Measurements from ENCODE around the gene AKR1B1.

Gene AKR1B1

GRCh38 chr7:134452419-134452838 is 6.5 kb downstream of the AKR1B1 start:
- CTCF ChIA-PET, result interaction anchor here (0.9 to 2.0 kb wide), 2 partner anchors 20 to 96 kb away, joined by 3 to 8 read pairs; partner anchors contain the start of gene AKR1B15
- POLR2A ChIA-PET, result no interaction called here
- no peaks in the 10 kb centered on the region for H3K4me1 ChIP-seq (ENCODE audit: control insufficient read depth, insufficient read depth, low read length)
- no peak overlapping the region for H3K4me3 ChIP-seq (ENCODE audit: low read depth, low read length)
- no peaks in the 10 kb centered on the region for H3K9me3 ChIP-seq (ENCODE audit: control insufficient read depth, insufficient read depth, low read depth, low read length)
- no peak overlapping the region for H3K27ac ChIP-seq (ENCODE audit: extremely low read depth, low read depth, low read length)
- no peak for TF ChIP-seq ZBTB8A (tag by site-specific recombination; IDR thresholded peaks at IDR 0.05)
- H3K36me3 ChIP-seq (ENCODE audit: control insufficient read depth in 2 of 2, insufficient read depth in 1 of 2, low read length in 2 of 2), result peaks cover 7 to 93% of the 10 kb centered on the region in 2 experiments; a peak in 2 of 3 replicates

- CTCF ChIA-PET, result no interaction called here
- Histone ChIP-seq H3K27ac (ENCODE audit: extremely low read depth, low read depth, low read length) (no peak overlapping the region), H3K4me3 (ENCODE audit: low read depth, low read length) (no peak overlapping the region), H3K36me3 (ENCODE audit: control insufficient read depth in 2 of 2, insufficient read depth in 1 of 2, low read length in 2 of 2) (peaks cover 2 to 93% of the 10 kb centered on the region in 2 experiments; a peak in 2 of 3 replicates), H3K9me3 (ENCODE audit: control insufficient read depth, insufficient read depth, low read depth, low read length) (no peaks in the 10 kb centered on the region), H3K4me1 (ENCODE audit: control insufficient read depth, insufficient read depth, low read length) (no peaks in the 10 kb centered on the region)
- POLR2A ChIA-PET, result no interaction called here
- no peak for TF ChIP-seq BCL11A (tag by site-specific recombination; IDR thresholded peaks at IDR 0.05; ENCODE audit: low read depth)
- TF ChIP-seq ZNF24 (tag by site-specific recombination; IDR thresholded peaks at IDR 0.05), result no peak
These were observed 7.2 kb downstream of the AKR1B1 start for GRCh38 chr7:134451656-134452055.

- Histone ChIP-seq H3K4me1 (ENCODE audit: control insufficient read depth, insufficient read depth, low read length) (no peaks in the 10 kb centered on the region), H3K36me3 (ENCODE audit: control insufficient read depth in 2 of 2, insufficient read depth in 1 of 2, low read length in 2 of 2) (peaks cover 0 to 94% of the 10 kb centered on the region in 2 experiments; a peak in 2 of 3 replicates)
- TF ChIP-seq ZBTB1 (tag by site-specific recombination; IDR thresholded peaks at IDR 0.05) (no peak), ZNF362 (tag by site-specific recombination; IDR thresholded peaks at IDR 0.05) (no peak), ZBTB6 (tag by site-specific recombination; IDR thresholded peaks at IDR 0.05) (no peak), ZNF768 (tag by site-specific recombination; IDR thresholded peaks at IDR 0.05) (no peak), ZBTB49 (tag by site-specific recombination; IDR thresholded peaks at IDR 0.05; ENCODE audit: low read depth) (no peak), ZNF280D (tag by site-specific recombination; IDR thresholded peaks at IDR 0.05) (no peak), ZNF350 (tag by site-specific recombination; IDR thresholded peaks at IDR 0.05) (no peak), ZNF580 (tag by site-specific recombination; IDR thresholded peaks at IDR 0.05) (no peak), ZSCAN30 (tag by site-specific recombination; IDR thresholded peaks at IDR 0.05) (no peak), BCL11B (tag by site-specific recombination; IDR thresholded peaks at IDR 0.05; ENCODE audit: low read depth) (no peak), ZNF366 (tag by site-specific recombination; conservative IDR thresholded peaks at IDR 0.05) (no peak)
These were observed 8.5 kb downstream of the AKR1B1 start for GRCh38 chr7:134450294-134451000.

More at GRCh38 chr7:134450294-134451000, 8.5 kb downstream of the AKR1B1 start:
- ChIA-PET POLR2A (no interaction called here), CTCF (interaction anchor here (0.6 to 0.9 kb wide), 3 partner anchors 8 to 851 kb away, joined by 3 read pairs; no protein-coding TSS in a partner anchor)
- H3K4me3 ChIP-seq (ENCODE audit: low read depth, low read length), result no peak overlapping the region
- H3K27ac ChIP-seq (ENCODE audit: extremely low read depth, low read depth, low read length), result no peak overlapping the region
- no peaks in the 10 kb centered on the region for H3K9me3 ChIP-seq (ENCODE audit: control insufficient read depth, insufficient read depth, low read depth, low read length)
